HFFc6 (cell line): ENCODE results near the gene CREB3L2. TPM values are rescaled to one million over a fixed set of nuclear protein-coding genes. Genes with fewer than 3 reads are reported as not detected.

Experiments used
- DNase-seq: peaks from one replicate; pipeline ENCODE4 v3.0.0-alpha.2; 2018
- H3K27ac Mint-ChIP-seq: 2 replicates; pipeline ENCODE4 v1.8.0; 2020; ENCODE audit warnings: mild to moderate bottlenecking, mixed read lengths
- H3K27me3 Mint-ChIP-seq: 2 replicates; pipeline ENCODE4 v1.8.0; 2021; ENCODE audit warnings: mild to moderate bottlenecking, moderate library complexity, mixed read lengths; ENCODE audit not compliant: insufficient read depth
- H3K36me3 Mint-ChIP-seq: 2 replicates; pipeline ENCODE4 v1.8.0; 2021; ENCODE audit warnings: low read depth, mixed read lengths
- H3K4me1 Mint-ChIP-seq: 2 replicates; pipeline ENCODE4 v1.8.0; 2020; ENCODE audit warnings: low read depth, mixed read lengths
- H3K4me3 Mint-ChIP-seq: 2 replicates; pipeline ENCODE4 v1.8.0; 2020; ENCODE audit warnings: mild to moderate bottlenecking, moderate library complexity, mixed read lengths
- H3K9me3 Mint-ChIP-seq: 2 replicates; pipeline ENCODE4 v1.8.0; 2020; ENCODE audit warnings: mild to moderate bottlenecking, mixed read lengths
- total RNA-seq, 6 experiments: library from RNA; stranded (reverse); fragmentation: NEBNext Ultra II Directional; extraction: Animal tissue kit (Norgen Biotek cat#: 25700); gene quantifications; 2 replicates in 1 of 6; 3 replicates in 5 of 6; pipeline ENCODE4 v1.2.3, GENCODE V29; 2021
- TF ChIP-seq, protein P1 (sequence below): fragments of 200-600 bp; sonication (generic); IDR thresholded peaks from 2 replicates; pipeline ENCODE4 v1.5.0; 2021; ENCODE audit warnings: antibody characterized with exemption, mild to moderate bottlenecking

Gene CREB3L2
- total RNA-seq, 6 experiments from 2014 or later = 112 to 139 (median 123) TPM

DNA sequence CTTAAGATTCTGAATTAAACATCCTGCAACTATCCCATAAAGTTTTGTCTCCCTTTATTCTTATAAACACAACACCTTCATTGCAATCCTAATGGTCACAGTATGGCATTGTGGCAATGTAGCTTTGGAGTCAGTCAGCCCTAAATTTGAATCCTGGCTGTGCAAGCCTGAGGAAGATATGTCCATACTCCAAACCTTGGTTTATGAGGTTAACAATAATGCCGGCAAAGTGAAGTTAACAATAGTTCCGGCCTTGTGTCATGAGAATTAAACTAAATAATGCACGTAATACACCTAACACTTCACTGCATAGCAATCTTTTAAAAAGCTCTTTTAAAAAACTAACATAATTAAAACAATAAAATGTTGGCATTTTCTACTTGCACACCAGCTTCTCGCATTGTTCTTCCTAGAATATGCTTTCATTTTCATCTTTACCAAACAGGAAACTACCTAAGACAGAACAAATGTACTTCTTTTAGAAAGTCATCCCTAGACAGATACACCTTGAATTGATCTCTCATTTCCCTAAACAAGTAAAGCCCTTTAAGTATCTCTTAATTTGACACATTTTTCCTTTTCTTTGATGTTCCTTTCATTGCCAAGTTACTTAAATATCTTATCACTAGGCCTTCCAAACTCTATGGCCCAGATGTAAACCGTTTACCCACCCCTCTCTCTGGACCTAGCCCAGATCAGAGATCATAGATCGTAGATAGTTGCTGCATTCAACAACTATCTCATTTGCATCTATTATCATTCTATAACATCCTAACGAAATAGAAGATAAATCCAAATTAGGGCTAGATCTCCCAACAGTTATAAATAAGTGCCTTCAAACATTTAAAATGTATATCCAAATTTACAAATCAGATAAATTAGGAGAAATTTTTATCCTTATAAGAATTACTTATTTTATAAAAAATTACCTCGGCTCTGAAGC is 66.7 kb downstream of the CREB3L2 start:
- H3K4me1 Mint-ChIP-seq = peaks cover 80% of the 10 kb centered on the region
- H3K27ac Mint-ChIP-seq = peak overlapping the region; percentile 89
- no peak for DNase-seq
- H3K9me3 Mint-ChIP-seq = no peaks in the 10 kb centered on the region
- H3K36me3 Mint-ChIP-seq = peaks cover 23% of the 10 kb centered on the region
- TF ChIP-seq, protein P1, sequence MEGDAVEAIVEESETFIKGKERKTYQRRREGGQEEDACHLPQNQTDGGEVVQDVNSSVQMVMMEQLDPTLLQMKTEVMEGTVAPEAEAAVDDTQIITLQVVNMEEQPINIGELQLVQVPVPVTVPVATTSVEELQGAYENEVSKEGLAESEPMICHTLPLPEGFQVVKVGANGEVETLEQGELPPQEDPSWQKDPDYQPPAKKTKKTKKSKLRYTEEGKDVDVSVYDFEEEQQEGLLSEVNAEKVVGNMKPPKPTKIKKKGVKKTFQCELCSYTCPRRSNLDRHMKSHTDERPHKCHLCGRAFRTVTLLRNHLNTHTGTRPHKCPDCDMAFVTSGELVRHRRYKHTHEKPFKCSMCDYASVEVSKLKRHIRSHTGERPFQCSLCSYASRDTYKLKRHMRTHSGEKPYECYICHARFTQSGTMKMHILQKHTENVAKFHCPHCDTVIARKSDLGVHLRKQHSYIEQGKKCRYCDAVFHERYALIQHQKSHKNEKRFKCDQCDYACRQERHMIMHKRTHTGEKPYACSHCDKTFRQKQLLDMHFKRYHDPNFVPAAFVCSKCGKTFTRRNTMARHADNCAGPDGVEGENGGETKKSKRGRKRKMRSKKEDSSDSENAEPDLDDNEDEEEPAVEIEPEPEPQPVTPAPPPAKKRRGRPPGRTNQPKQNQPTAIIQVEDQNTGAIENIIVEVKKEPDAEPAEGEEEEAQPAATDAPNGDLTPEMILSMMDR = no peak
- H3K4me3 Mint-ChIP-seq = no peak overlapping the region; the same call in 1 of the 2 replicates
- no peaks in the 10 kb centered on the region; the same call in 1 of the 2 replicates for H3K27me3 Mint-ChIP-seq

DNA sequence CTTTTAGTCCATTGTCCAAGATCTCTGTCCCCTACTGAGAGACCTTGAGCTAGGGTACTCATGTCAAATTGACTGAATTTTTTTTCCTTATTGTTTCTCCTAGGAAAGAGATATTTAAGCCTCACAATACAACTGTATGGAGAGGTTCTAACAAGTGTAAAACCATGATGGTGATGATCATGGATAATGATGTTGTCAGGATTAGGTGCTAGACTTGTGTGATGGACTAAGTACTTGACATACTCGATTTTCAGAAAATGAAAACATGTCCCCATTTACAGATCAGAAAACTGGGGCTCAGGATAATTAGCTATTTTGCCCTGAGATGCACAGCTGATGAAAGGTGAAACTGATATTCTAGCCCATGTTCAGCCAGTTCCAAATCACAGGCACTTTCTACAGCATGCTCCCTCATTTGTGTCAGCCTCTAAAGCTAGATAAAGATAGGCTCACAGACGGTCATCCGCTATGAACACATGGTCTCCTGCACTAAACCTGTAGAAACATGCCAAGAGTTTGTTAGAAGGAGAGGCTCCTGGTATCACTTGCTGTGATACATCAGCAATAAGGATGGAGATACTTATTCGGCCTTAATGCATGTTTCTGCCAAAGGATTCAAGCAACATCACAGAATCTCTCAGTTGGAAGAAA is 67.6 kb downstream of the CREB3L2 start:
- TF ChIP-seq, protein P1 = no peak
- no peaks in the 10 kb centered on the region; the same call in 1 of the 2 replicates for H3K27me3 Mint-ChIP-seq
- no peak for DNase-seq
- H3K4me3 Mint-ChIP-seq = no peak overlapping the region; the same call in 1 of the 2 replicates
- no peaks in the 10 kb centered on the region for H3K9me3 Mint-ChIP-seq
- H3K4me1 Mint-ChIP-seq = peaks cover 75% of the 10 kb centered on the region
- peaks cover 21% of the 10 kb centered on the region for H3K36me3 Mint-ChIP-seq
- peak overlapping the region; percentile 89 for H3K27ac Mint-ChIP-seq

- H3K4me1 Mint-ChIP-seq = peaks cover 81% of the 10 kb centered on the region
- H3K4me3 Mint-ChIP-seq = peak overlapping the region; percentile 71
- H3K9me3 Mint-ChIP-seq = no peaks in the 10 kb centered on the region
- H3K36me3 Mint-ChIP-seq = peaks cover 24% of the 10 kb centered on the region; the same call in 1 of the 2 replicates
- H3K27me3 Mint-ChIP-seq = peaks cover 1% of the 10 kb centered on the region; the same call in 1 of the 2 replicates
- peak; percentile 46 for DNase-seq
- TF ChIP-seq, protein P1 = no peak
- H3K27ac Mint-ChIP-seq = peak overlapping the region; percentile 89
These were observed 68.4 kb downstream of the CREB3L2 start for GRCh38 chr7:137933270-137934017.

DNA sequence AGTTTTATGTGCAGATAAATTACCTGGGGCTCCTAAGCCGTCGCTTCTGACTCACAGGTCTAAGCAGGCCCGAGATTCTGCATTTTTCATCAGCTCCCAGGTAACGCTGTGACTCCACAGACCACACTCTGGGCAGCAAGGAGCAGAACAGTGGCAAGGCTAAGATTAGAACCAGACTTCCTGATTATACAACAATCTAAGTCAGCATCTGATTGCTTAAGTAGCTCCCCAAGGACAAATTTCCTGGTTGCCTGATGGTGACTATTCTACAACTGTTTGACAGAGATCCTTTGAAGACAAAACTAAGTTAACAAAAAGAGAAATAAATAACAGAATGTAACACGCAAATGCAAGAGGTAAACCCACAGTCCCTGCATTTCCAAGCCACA is 69.0 kb downstream of the CREB3L2 start:
- Mint-ChIP-seq H3K27ac (peak overlapping the region; percentile 89), H3K36me3 (peaks cover 27% of the 10 kb centered on the region)

More for the DNA sequence above, 69.0 kb downstream of the CREB3L2 start:
- H3K27me3 Mint-ChIP-seq = peaks cover 1% of the 10 kb centered on the region; the same call in 1 of the 2 replicates
- no peaks in the 10 kb centered on the region for H3K9me3 Mint-ChIP-seq
- peaks cover 84% of the 10 kb centered on the region for H3K4me1 Mint-ChIP-seq
- TF ChIP-seq, protein P1 = no peak
- H3K4me3 Mint-ChIP-seq = peak overlapping the region; percentile 71
- DNase-seq = peak; percentile 54
